ENCODE measurements around the gene INPP5F. TPM values are rescaled to one million over a fixed set of nuclear protein-coding genes. Genes with fewer than 3 reads are reported as not detected.

INPP5F gene
- total RNA-seq, 6 donors from 2014 or later, result 6.7 to 14.4 (median 10.1) TPM

- Histone ChIP-seq H3K36me3 (no peaks in the 10 kb centered on the region), H3K9me3 (no peaks in the 10 kb centered on the region), H3K4me3 (no peak overlapping the region), H3K4me1 (no peaks in the 10 kb centered on the region), H3K27me3 (no peaks in the 10 kb centered on the region), H3K27ac (no peak overlapping the region)
- 85 to 93% methylated on average over 4 to 7 of the region's 7 CpGs for WGBS, 2 donors
- TF ChIP-seq POLR2AphosphoS5 (IDR thresholded peaks at IDR 0.05), result no peak
- no peak for TF ChIP-seq CTCF (IDR thresholded peaks at IDR 0.05)
- TF ChIP-seq POLR2A (IDR thresholded peaks at IDR 0.05), result no peak
- no peak for TF ChIP-seq EP300 (IDR thresholded peaks at IDR 0.05)
- no peak for ATAC-seq (ENCODE audit: low FRiP score in 2 of 2)
- DNase-seq, result peak in 1 of 2 donors; percentile 34
Measured at GRCh38 chr10:119694608-119695007, 31.2 kb upstream of the INPP5F start.

GRCh38 chr10:119700321-119700954 is 25.4 kb upstream of the INPP5F start:
- Histone ChIP-seq H3K9me3 (no peaks in the 10 kb centered on the region), H3K27ac (no peak overlapping the region), H3K36me3 (no peaks in the 10 kb centered on the region), H3K4me1 (no peaks in the 10 kb centered on the region), H3K4me3 (no peak overlapping the region), H3K27me3 (no peaks in the 10 kb centered on the region)
- TF ChIP-seq POLR2AphosphoS5 (IDR thresholded peaks at IDR 0.05), result no peak
- TF ChIP-seq POLR2A (IDR thresholded peaks at IDR 0.05), result no peak
- TF ChIP-seq EP300 (IDR thresholded peaks at IDR 0.05), result no peak
- TF ChIP-seq CTCF (IDR thresholded peaks at IDR 0.05), result no peak
- DNase-seq (no peak), ATAC-seq (ENCODE audit: low FRiP score in 2 of 2) (no peak)
- 78% methylated on average over 4 of the region's 4 CpGs for WGBS, 2 donors

GRCh38 chr10:119701861-119702260 is 24.0 kb upstream of the INPP5F start:
- TF ChIP-seq EP300 (IDR thresholded peaks at IDR 0.05) (no peak), POLR2AphosphoS5 (IDR thresholded peaks at IDR 0.05) (no peak), POLR2A (IDR thresholded peaks at IDR 0.05) (no peak), CTCF (IDR thresholded peaks at IDR 0.05) (no peak)
- H3K9me3 ChIP-seq, result no peaks in the 10 kb centered on the region
- no peaks in the 10 kb centered on the region for H3K27me3 ChIP-seq
- no peaks in the 10 kb centered on the region for H3K36me3 ChIP-seq
- no peak overlapping the region for H3K27ac ChIP-seq
- ATAC-seq (ENCODE audit: low FRiP score in 2 of 2), result no peak
- 64 to 68% methylated on average over 7 of the region's 7 CpGs for WGBS, 2 donors
- no peak overlapping the region for H3K4me3 ChIP-seq
- no peak for DNase-seq
- no peaks in the 10 kb centered on the region for H3K4me1 ChIP-seq

- ATAC-seq (ENCODE audit: low FRiP score in 2 of 2), result no peak
- WGBS, 2 donors, result 77 to 85% methylated on average over 2 of the region's 2 CpGs
- DNase-seq, result no peak
- Histone ChIP-seq H3K9me3 (no peaks in the 10 kb centered on the region), H3K36me3 (no peaks in the 10 kb centered on the region), H3K27me3 (no peaks in the 10 kb centered on the region), H3K4me1 (no peaks in the 10 kb centered on the region), H3K4me3 (no peak overlapping the region), H3K27ac (no peak overlapping the region)
- TF ChIP-seq POLR2AphosphoS5 (IDR thresholded peaks at IDR 0.05), result no peak
Measured at GRCh38 chr10:119702583-119702982, 23.3 kb upstream of the INPP5F start.

GRCh38 chr10:119703903-119704508 is 21.8 kb upstream of the INPP5F start:
- TF ChIP-seq POLR2A (IDR thresholded peaks at IDR 0.05) (no peak), POLR2AphosphoS5 (IDR thresholded peaks at IDR 0.05) (no peak), EP300 (IDR thresholded peaks at IDR 0.05) (no peak), CTCF (IDR thresholded peaks at IDR 0.05) (no peak)
- no peaks in the 10 kb centered on the region for H3K27me3 ChIP-seq
- no peak overlapping the region for H3K27ac ChIP-seq
- no peaks in the 10 kb centered on the region for H3K4me1 ChIP-seq
- no peaks in the 10 kb centered on the region for H3K36me3 ChIP-seq
- H3K9me3 ChIP-seq, result no peaks in the 10 kb centered on the region
- H3K4me3 ChIP-seq, result no peak overlapping the region
- DNase-seq (no peak), ATAC-seq (ENCODE audit: low FRiP score in 2 of 2) (no peak)
- 75 to 81% methylated on average over 9 of the region's 9 CpGs for WGBS, 2 donors

Measured in upper lobe of left lung (tissue), 6 donors.